Esophagus mucosa (tissue), 1 donor: Measurements from ENCODE around the gene LRRN4CL. TPM values are rescaled to one million over a fixed set of nuclear protein-coding genes. Genes with fewer than 3 reads are reported as not detected.
"Not testable (repeated sequence)": the region's sequence is repeated elsewhere in the genome, so short reads cannot be mapped to it uniquely, and the experiment has no call there.

ENCODE experiments used
- ATAC-seq: fragments of 200-7000 bp; cut with Tn5 transposase; one replicate; pipeline ENCODE4 v1.9.1; 2020
- total RNA-seq: library from RNA; stranded (reverse); gene quantifications from one replicate; pipeline ENCODE4 v1.2.4, GENCODE V29; 2023
- donor health status: DM: yes; HTN: yes; CAD: no.

LRRN4CL gene
- total RNA-seq = 1.1 TPM

- ATAC-seq = peak; percentile 68
These were observed at the start of gene LRRN4CL for GRCh38 chr11:62689421-62690183. Gene LRRN4CL (minus strand): TSS chr11:62689530. CDS start chr11:62688508, 1,022 bp downstream.

GRCh38 chr11:62737196-62737595, 47.9 kb upstream of the LRRN4CL start:
- ATAC-seq = no peak

- peak; percentile 35 for ATAC-seq
These were observed 43.5 kb upstream of the LRRN4CL start for GRCh38 chr11:62732830-62733229.

GRCh38 chr11:62730076-62730475, 40.7 kb upstream of the LRRN4CL start:
- ATAC-seq = not testable (repeated sequence)

GRCh38 chr11:62728171-62728988, 39.0 kb upstream of the LRRN4CL start, which contains the start of gene TTC9C:
Gene TTC9C (plus strand): TSS chr11:62728486. CDS start chr11:62728849, 363 bp downstream.
- ATAC-seq = peak; percentile 55

GRCh38 chr11:62727872-62728170, 38.5 kb upstream of the LRRN4CL start:
- ATAC-seq = peak; percentile 74

- ATAC-seq = peak; percentile 94
These were observed 38.0 kb upstream of the LRRN4CL start, which contains the start of gene HNRNPUL2 for GRCh38 chr11:62727165-62727871. Gene HNRNPUL2 (minus strand): TSS chr11:62727457. CDS start chr11:62727156, 301 bp downstream.

- peak; percentile 22 for ATAC-seq
These were observed 37.5 kb upstream of the LRRN4CL start for GRCh38 chr11:62726915-62727164.

GRCh38 chr11:62726156-62726914, 37.0 kb upstream of the LRRN4CL start:
- no peak for ATAC-seq

- ATAC-seq = no peak
These were observed 36.3 kb upstream of the LRRN4CL start for GRCh38 chr11:62725646-62726045.

- no peak for ATAC-seq
These were observed 34.8 kb upstream of the LRRN4CL start for GRCh38 chr11:62724171-62724570.

- no peak for ATAC-seq
These were observed 32.7 kb upstream of the LRRN4CL start for GRCh38 chr11:62721994-62722393.

- ATAC-seq = no peak
These were observed 30.1 kb upstream of the LRRN4CL start for GRCh38 chr11:62719302-62719978.

GRCh38 chr11:62716816-62717215, 27.5 kb upstream of the LRRN4CL start:
- no peak for ATAC-seq

GRCh38 chr11:62716206-62716605, 26.9 kb upstream of the LRRN4CL start:
- no peak for ATAC-seq

GRCh38 chr11:62715150-62716130, 26.1 kb upstream of the LRRN4CL start:
- no peak for ATAC-seq

GRCh38 chr11:62713343-62713742, 24.0 kb upstream of the LRRN4CL start:
- ATAC-seq = no peak

GRCh38 chr11:62712861-62713260, 23.5 kb upstream of the LRRN4CL start:
- ATAC-seq = no peak

GRCh38 chr11:62712276-62712812, 23.0 kb upstream of the LRRN4CL start:
- no peak for ATAC-seq

GRCh38 chr11:62710001-62710345, 20.6 kb upstream of the LRRN4CL start:
- ATAC-seq = no peak
